B cell (primary cell): Measurements from ENCODE around the gene SPTLC2.

Experiments used
- CTCF ChIP-seq: fragments of 200-600 bp; IDR thresholded peaks from one replicate; pipeline ENCODE4 v1.8.0; 2022; ENCODE audit warnings: antibody characterized with exemption, mild to moderate bottlenecking
- EZH2 ChIP-seq: IDR thresholded peaks from 2 replicates; pipeline ENCODE4 v1.6.1; 2012; ENCODE audit warnings: borderline replicate concordance, low read depth, mild to moderate bottlenecking, moderate library complexity, low read length; ENCODE audit not compliant: insufficient read depth, poor library complexity, severe bottlenecking

DNA sequence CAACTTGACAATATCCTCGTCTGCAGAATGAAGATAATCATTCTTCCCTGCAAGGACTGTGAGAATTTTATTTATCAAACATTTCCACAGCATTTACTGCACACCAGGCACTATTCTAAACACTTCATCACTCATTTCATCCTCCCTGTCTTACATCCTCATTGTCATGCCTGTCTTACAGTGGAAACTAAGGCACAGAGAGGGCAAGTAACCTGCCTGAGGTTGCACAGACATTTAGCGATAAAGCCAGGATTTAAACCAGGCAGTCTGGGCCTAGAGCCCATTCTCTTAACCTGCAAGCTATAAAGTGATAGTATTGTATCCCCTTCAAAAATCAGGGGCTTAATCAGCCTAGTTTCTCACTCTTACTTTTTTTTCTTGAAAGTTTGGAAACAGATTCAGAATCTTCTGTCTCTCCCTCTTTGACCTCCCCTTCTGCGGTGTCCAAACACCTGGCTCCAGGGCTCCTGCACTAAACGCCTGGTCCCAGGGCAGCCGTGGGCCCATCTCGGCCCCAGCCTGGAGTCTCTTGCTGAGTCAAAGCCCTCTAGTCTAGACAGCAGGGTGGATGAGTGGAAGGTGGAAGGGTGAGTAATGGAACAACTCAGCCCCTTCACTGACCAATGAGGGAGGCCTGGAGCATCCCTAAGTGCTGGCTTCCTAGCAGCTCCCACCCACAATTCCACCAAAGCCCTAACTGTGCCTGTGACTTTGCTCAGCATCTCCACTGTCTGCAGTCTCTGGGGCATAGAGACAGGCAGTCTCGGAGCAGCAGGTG is 130.3 kb downstream of the SPTLC2 start:
- TF ChIP-seq CTCF: no peak
- no peak for TF ChIP-seq EZH2
